HEK293T (cell line): Measurements from ENCODE around the gene FEM1C.

Experiments
- CTCF ChIA-PET: fragments of 350-600 bp; formaldehyde crosslinking; extraction: SDS; loops from one replicate; lab custom pipeline; 2021; ENCODE audit warnings: antibody characterized with exemption, inconsistent platforms; lab: Yijun Ruan, JAX
- POLR2A ChIA-PET: fragments of 350-600 bp; formaldehyde crosslinking; extraction: SDS; loops from one replicate; lab custom pipeline; 2020; ENCODE audit warnings: antibody characterized with exemption, inconsistent platforms; lab: Yijun Ruan, JAX
- DNase-seq: peaks from one replicate; pipeline ENCODE4 v3.0.0; 2012; ENCODE audit warnings: mixed read lengths; ENCODE audit errors: extremely low spot score
- ARNT ChIP-seq: fragments of 450-650 bp; IDR thresholded peaks from 2 replicates; pipeline ENCODE4 v1.6.1; 2017; ENCODE audit warnings: mild to moderate bottlenecking
- BHLHE40 ChIP-seq: fragments of 450-650 bp; IDR thresholded peaks from 2 replicates; pipeline ENCODE4 v1.6.1; 2016; ENCODE audit warnings: mild to moderate bottlenecking, moderate library complexity, borderline replicate concordance
- CTBP1 ChIP-seq: fragments of 450-650 bp; IDR thresholded peaks from 2 replicates; pipeline ENCODE4 v1.6.1; 2016; ENCODE audit warnings: borderline replicate concordance
- ELF4 ChIP-seq: fragments of 450-650 bp; IDR thresholded peaks from 2 replicates; pipeline ENCODE4 v1.6.1; 2017; ENCODE audit warnings: antibody characterized with exemption
- FOXA1 ChIP-seq: fragments of 450-650 bp; IDR thresholded peaks from 2 replicates; pipeline ENCODE4 v1.6.1; 2016; ENCODE audit warnings: mild to moderate bottlenecking
- FOXK2 ChIP-seq: fragments of 450-650 bp; IDR thresholded peaks from 2 replicates; pipeline ENCODE4 v1.6.1; 2016; ENCODE audit warnings: mild to moderate bottlenecking
- FOXM1 ChIP-seq: fragments of 450-650 bp; IDR thresholded peaks from 2 replicates; pipeline ENCODE4 v1.6.1; 2017; ENCODE audit warnings: mild to moderate bottlenecking, borderline replicate concordance
- HDGF ChIP-seq: fragments of 450-650 bp; IDR thresholded peaks from 2 replicates; pipeline ENCODE4 v1.6.1; 2017; ENCODE audit warnings: antibody characterized with exemption, borderline replicate concordance
- L3MBTL2 ChIP-seq: fragments of 450-650 bp; conservative IDR thresholded peaks from 2 replicates; pipeline ENCODE4 v1.6.1; 2016; ENCODE audit warnings: mild to moderate bottlenecking
- LEF1 ChIP-seq: fragments of 450-650 bp; IDR thresholded peaks from 2 replicates; pipeline ENCODE4 v1.6.1; 2017; ENCODE audit warnings: mild to moderate bottlenecking, borderline replicate concordance
- NFRKB ChIP-seq: fragments of 450-650 bp; IDR thresholded peaks from 2 replicates; pipeline ENCODE4 v1.6.1; 2016; ENCODE audit warnings: mild to moderate bottlenecking, moderate library complexity
- SP1 ChIP-seq: fragments of 450-650 bp; IDR thresholded peaks from 2 replicates; pipeline ENCODE4 v1.6.1; 2017
- SUZ12 ChIP-seq: fragments of 450-650 bp; IDR thresholded peaks from 2 replicates; pipeline ENCODE4 v1.6.1; 2016; ENCODE audit warnings: mild to moderate bottlenecking
- TARDBP ChIP-seq: fragments of 450-650 bp; IDR thresholded peaks from 2 replicates; pipeline ENCODE4 v1.6.1; 2016
- ZNF384 ChIP-seq: fragments of 450-650 bp; IDR thresholded peaks from 2 replicates; pipeline ENCODE4 v1.6.1; 2016
- TF ChIP-seq, protein P1 (sequence below): fragments of 450-650 bp; IDR thresholded peaks from 2 replicates; pipeline ENCODE4 v1.6.1; 2016

Gene FEM1C

DNA sequence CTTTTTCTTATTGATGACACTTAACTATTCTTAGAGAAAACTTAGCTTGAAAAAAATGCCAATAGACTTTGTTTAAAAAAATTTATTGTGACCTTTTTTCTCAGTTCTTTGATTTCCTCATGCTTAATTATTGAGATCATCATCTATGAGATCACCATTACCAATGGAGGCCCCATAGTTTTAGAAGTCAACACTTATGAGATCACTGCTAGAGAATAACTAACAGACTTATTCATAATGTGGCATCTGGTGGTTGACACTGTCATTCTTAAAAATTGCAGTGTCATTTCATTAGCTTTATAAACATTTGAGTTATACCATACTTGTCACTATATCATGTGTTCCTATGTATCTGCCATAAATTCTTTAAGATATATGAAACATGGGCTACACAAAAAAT is 14.9 kb upstream of the FEM1C start:
- POLR2A ChIA-PET = no interaction called here
- TF ChIP-seq ARNT (no peak), SUZ12 (no peak), L3MBTL2 (no peak), NFRKB (no peak), FOXM1 (no peak)
- no peak for DNase-seq
- CTCF ChIA-PET = interaction anchor here (0.9 kb wide), 1 partner anchor 9 kb away, joined by 3 read pairs; no protein-coding TSS in a partner anchor

DNA sequence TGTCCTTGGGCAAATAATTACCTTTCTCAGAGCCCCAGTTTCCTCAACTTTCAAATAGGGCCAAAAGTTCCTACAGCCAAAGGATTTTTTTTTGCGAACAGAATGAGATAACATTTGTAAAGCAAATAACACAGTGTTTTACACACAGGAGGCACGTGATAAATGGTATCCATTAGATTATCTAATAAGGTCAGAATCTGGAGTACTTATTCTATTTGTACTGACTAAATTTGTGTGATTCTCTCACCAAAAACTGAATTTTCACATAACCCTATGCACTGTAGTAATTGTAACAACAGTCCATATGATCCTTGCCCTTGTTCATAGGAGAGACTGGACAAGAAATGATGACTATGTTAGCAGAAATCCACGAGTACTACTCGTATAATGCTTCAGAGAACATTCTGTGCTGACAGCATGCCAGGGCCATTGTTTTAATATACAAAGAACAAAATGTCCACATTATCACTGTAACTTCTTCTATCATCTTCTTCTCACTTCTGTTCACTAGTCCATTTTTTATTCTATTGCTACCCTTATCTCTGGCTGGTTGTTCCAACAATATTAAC is 13.9 kb upstream of the FEM1C start:
- no peak for DNase-seq
- POLR2A ChIA-PET = no interaction called here
- CTCF ChIA-PET = no interaction called here
- TF ChIP-seq TARDBP (no peak), HDGF (no peak), SUZ12 (no peak), LEF1 (no peak), SP1 (no peak), FOXM1 (no peak), ZNF384 (no peak), ARNT (no peak), ELF4 (no peak), CTBP1 (no peak), FOXK2 (no peak), BHLHE40 (no peak), NFRKB (no peak), L3MBTL2 (no peak), FOXA1 (no peak)
- TF ChIP-seq, protein P1, sequence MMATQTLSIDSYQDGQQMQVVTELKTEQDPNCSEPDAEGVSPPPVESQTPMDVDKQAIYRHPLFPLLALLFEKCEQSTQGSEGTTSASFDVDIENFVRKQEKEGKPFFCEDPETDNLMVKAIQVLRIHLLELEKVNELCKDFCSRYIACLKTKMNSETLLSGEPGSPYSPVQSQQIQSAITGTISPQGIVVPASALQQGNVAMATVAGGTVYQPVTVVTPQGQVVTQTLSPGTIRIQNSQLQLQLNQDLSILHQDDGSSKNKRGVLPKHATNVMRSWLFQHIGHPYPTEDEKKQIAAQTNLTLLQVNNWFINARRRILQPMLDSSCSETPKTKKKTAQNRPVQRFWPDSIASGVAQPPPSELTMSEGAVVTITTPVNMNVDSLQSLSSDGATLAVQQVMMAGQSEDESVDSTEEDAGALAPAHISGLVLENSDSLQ = no peak

GRCh38 chr5:115557667-115558387 is 13.3 kb upstream of the FEM1C start:
- ChIA-PET CTCF (no interaction called here), POLR2A (no interaction called here)
- no peak for DNase-seq
- no peak for TF ChIP-seq ARNT
- TF ChIP-seq CTBP1 = no peak
- no peak for TF ChIP-seq SUZ12

DNA sequence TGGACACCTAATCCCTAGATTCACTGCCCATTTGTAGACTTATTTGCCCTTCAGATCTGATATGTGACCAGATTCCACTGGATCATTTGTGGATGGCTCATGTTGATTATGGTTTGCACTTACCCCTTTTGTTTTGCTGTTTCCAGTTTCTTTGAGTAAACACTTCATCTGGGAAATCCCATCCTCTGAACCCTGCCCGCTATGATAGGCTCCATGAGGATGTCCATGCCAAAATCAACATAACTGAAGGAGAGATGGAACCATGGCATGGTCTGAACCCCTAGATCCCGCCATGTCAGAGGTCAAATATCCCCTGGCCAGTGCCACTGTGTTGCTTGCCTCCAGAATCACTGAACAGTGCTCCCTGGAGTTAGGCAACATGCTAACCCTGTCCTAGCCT is 11.7 kb upstream of the FEM1C start:
- DNase-seq = no peak
- TF ChIP-seq NFRKB (no peak), L3MBTL2 (no peak), TARDBP (no peak), FOXM1 (no peak), FOXA1 (no peak), ELF4 (no peak), ZNF384 (no peak), HDGF (no peak), ARNT (no peak), CTBP1 (no peak), SP1 (no peak), FOXK2 (no peak), SUZ12 (no peak), LEF1 (no peak)
- TF ChIP-seq, protein P1 = no peak
- ChIA-PET CTCF (no interaction called here), POLR2A (no interaction called here)

GRCh38 chr5:115555084-115555633 is 10.6 kb upstream of the FEM1C start:
- ChIA-PET POLR2A (no interaction called here), CTCF (interaction anchor here (0.6 kb wide), 1 partner anchor 1080 kb away, joined by 4 read pairs; no protein-coding TSS in a partner anchor)
- DNase-seq = no peak
- TF ChIP-seq FOXM1 = no peak
- TF ChIP-seq ZNF384 = no peak
- no peak for TF ChIP-seq ARNT
- TF ChIP-seq L3MBTL2 = no peak
- TF ChIP-seq TARDBP = no peak
- no peak for TF ChIP-seq FOXK2

GRCh38 chr5:115553082-115553481 is 8.5 kb upstream of the FEM1C start:
- ChIA-PET CTCF (interaction anchor here (1.1 kb wide), 1 partner anchor 18 kb away, joined by 5 read pairs; no protein-coding TSS in a partner anchor), POLR2A (interaction anchor here (0.6 kb wide), 1 partner anchor 27 kb away, joined by 3 read pairs; no protein-coding TSS in a partner anchor)
- TF ChIP-seq SUZ12 = no peak
- no peak for TF ChIP-seq FOXA1
- no peak for TF ChIP-seq NFRKB
- TF ChIP-seq ELF4 = no peak
- TF ChIP-seq LEF1 = no peak
- no peak for TF ChIP-seq ZNF384
- no peak for TF ChIP-seq ARNT
- TF ChIP-seq FOXM1 = no peak
- TF ChIP-seq CTBP1 = no peak
- no peak for TF ChIP-seq TARDBP
- TF ChIP-seq BHLHE40 = no peak
- no peak for TF ChIP-seq SP1
- no peak for TF ChIP-seq HDGF
- TF ChIP-seq, protein P1 = no peak
- no peak for DNase-seq
